GM21619 (cell line): ENCODE results near the gene RASSF4.

ENCODE experiments used
- ATAC-seq: cut with Tn5 transposase; IDR thresholded peaks from one replicate; pipeline ENCODE4 v1.9.1; 2021; ENCODE audit not compliant: unreplicated experiment

RASSF4 gene

DNA sequence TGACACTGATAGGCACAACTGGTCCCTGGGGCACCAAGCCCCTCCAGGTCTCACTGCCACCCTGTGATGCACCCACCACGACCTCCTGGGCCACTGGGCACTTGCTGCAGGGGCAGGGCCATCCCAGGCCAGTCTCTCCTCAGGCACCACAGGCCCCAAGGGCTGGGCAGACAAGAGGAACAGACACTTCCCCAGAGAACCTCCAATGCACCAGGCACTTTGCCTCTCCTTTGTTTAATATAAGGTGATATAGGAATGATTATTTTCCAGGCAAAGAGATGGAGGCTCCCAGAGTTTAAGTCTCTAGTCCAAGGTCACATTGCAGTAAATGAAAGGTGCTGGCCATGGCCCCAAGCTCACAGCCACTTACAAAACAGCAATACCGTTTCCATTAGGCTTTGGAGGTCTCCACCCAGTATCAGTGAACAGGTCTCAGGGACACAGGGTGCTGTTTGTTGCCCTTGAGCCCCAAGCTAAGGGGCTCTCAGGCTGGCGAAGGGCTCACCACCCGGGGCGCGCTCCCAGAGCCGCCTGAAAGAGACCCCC is 14.6 kb downstream of the RASSF4 start:
- no peak for ATAC-seq

DNA sequence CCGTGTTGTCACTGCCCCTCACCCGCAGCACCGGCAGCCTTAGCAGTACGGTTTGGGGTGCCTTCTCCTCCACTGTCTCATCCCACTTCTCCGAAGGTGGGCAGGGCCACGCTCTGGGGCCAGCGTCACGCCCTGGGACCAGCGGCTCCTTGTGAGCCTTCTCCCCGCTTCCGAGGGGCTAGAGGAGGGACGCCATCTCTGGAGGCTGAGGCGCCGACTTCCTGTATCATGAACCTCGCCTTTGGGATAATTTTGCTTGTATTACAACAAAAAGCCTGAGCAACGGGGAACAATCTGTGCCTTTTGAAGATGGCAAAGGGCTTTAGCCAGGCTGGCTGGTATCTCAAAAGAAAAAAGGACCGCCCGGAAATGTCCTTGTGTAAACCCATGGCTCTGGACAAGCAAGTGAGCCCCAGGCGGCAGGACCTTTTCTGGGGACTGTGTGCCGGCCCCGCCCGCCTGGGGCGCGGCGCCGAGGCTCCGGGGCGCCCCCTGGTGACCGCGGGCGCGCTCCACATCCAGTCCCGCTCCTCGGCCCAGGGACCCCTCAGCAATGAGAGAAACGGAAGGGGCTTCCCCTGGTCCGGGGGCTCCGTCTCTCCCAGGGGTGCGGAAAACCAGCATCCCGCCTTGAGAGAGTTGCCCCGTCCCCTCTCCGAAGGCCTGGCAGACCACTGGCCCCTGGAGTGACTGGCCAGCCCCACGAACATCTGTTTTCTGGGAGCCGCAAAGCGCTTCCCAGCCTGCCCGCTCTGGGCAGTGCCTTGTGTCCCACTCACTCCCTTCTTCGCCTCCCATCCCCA is 15.2 kb downstream of the RASSF4 start:
- ATAC-seq, result peak; percentile 63

DNA sequence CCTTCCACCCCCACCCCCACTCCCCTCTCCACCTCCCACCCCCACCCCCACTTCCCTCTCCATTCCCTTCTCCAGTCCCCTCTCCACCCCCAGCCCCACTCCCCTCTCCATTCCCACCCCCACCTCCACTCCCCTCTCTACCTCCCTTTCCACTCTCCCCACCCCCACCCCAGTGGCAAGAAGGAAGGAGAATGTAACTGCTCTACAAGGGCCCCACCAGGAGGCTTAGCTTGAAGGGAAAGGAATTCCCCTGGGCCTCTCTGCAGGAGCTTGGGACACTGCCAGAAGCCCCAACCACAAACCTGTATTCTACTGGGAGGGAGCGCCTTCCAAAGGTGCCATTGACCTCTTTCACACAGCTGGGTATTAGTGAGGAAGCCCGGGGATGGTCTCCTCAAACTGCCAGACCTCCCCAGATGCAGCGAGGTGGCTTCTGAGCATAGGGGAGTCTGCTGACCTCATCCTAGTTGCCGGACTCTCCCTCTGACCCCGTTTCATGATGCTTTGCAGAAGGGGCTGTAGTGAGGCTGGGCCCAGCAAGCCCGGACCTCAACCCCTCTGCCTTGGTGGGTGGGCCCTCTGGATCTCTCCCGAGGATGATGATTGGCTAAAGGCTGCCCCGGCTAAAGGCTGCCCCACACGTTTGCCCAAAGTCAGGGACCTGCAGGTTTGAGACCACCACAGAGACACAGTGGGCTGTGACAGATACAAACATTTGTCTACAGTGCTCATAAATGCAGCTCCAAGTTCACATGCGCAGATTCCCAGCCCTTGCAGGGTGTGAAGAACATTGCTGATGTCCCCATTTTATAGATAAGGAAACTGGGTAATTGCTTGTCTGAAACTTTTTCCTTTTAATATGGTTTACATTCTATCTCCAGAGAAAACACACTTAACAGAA is 16.1 kb downstream of the RASSF4 start:
- no peak for ATAC-seq

DNA sequence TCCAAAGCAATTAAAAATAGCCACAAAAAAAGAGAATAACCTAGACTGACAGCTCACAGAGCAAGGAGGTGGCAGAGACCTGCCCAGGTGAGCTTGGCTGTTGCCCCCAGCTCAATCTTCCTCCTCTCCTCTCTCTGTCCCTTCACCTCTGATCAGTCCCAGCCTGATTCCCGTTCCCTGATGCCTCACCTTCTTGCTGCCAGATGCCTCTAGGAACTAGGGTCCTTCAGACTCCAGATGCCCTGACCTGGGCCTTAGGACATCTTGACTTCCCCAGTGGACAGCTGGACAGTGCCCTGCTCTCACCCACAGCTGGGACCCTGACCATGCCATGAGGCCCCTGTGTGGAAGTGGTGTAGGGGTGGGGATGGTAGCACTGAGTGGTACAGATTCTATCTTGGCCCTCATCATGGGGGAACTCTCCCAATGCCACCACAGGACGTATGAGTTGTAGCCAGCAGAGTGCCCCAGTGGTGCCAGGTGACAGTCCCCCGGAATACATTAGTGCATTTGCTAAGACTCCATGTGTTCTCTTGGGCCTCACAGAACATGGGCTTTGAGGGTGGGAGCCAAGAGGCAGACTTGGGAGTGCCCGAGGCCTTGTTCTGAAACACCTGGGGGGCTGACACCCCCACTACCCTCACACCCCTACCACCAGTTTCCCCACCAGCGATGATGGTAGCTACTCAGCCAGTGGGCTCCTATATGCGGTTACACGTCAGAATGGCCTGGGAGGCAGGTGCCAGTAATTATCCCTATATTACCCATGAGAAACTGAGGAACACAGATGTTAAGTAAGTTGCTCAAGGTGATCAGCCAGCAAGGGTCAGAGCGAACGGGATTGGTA is 17.0 kb downstream of the RASSF4 start:
- ATAC-seq, result no peak

DNA sequence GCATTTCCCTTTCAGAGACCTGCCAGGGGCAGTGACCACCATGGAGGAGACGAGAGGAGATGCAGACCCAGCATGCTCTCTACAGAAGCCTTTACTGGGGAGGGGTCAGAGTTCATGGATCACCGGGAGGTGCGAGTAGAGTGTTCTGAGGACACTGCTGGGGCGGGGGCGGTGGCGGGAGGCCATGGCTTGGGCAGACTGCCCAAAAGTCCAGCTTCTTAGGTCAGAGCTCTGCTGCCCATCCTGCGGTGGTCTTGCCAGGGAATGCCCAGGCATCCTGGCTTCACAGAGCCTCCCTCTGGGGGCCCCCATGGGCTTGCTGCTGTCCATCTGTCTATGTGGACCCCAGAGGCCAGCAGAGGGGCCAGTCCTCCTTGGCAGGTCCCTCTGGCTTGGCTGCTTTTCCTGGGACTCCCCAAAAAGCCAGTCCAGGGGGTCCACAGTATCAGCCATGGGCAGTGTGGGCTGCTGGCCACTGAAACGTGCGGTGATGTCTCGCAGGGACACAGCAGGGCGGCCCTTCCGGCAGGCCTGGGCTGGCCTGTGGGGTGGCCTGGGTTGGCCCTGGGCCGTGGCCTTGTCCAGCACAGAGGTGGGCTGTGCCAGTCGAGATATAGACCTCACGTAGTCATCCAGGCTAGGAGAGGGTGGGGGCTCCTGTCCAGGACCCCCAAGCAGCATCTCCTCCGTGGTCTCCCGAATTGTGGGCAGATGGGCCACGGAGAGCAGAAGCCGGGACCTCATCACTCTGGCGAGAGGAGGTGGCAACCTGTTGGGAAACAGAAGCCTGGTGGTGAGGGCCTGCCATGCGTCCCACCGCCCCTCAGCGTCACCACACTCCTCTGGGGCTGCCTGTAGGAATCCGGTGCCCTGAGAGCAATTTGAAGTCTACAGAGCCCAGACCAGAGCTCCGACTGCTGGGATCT is 17.9 kb downstream of the RASSF4 start:
- ATAC-seq, result no peak

DNA sequence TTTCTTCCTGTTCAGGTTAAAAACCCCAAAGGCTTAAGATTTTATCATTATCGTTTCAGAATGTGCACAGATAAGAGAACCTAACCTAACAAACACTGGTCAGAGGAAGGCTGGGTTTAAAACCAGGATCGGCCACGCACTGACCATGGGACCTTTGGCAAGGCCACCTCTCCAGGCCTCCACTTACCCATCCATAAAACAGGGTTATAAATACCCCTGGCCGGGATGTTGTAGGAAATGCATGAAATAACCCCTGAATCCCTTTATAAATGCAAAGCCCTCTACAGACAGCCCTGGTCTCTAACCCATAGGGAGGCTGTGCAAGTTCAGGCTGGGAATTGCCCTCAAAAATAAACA is 18.6 kb downstream of the RASSF4 start:
- ATAC-seq, result no peak

DNA sequence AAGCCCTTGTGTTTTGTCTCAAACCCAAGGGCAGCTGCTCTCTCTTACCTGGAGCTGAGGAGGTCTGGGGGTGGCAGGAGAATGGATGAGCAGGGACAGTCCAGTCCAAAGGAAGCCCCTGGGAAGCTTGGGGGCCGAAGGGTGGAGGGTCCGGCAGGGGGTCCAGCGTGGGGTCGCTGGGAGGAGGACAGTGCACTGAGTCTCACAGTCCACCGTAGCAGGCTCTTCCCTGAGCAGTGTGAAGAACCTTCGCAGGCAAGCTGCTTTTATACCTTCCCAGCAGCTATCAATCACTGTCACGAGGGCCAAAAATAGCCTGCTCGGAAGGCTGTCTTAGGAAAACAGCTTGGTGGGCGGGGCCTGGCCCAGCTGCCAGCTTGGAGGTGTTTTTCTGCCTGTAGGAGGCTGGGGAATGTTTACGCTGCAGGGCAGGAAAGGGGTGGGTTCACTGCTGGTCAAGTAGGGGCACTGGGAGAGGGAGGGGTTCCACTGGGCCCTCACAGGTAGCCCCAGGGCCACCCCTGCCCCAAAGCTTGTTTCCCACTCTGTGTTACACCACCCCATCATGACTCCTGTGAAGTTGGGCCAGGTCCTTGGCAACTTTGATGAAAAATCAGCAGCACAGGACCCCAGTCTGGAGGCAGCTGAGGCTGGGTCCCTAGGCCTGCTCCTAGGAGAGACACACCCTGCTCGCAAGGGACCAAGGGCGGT is 19.1 kb downstream of the RASSF4 start, which contains the start of gene DEPP1:
Gene DEPP1 (minus strand): TSS at position 240 of the 711 bp plus-strand sequence. CDS start 779 bp downstream, outside the sequence.
- no peak for ATAC-seq

DNA sequence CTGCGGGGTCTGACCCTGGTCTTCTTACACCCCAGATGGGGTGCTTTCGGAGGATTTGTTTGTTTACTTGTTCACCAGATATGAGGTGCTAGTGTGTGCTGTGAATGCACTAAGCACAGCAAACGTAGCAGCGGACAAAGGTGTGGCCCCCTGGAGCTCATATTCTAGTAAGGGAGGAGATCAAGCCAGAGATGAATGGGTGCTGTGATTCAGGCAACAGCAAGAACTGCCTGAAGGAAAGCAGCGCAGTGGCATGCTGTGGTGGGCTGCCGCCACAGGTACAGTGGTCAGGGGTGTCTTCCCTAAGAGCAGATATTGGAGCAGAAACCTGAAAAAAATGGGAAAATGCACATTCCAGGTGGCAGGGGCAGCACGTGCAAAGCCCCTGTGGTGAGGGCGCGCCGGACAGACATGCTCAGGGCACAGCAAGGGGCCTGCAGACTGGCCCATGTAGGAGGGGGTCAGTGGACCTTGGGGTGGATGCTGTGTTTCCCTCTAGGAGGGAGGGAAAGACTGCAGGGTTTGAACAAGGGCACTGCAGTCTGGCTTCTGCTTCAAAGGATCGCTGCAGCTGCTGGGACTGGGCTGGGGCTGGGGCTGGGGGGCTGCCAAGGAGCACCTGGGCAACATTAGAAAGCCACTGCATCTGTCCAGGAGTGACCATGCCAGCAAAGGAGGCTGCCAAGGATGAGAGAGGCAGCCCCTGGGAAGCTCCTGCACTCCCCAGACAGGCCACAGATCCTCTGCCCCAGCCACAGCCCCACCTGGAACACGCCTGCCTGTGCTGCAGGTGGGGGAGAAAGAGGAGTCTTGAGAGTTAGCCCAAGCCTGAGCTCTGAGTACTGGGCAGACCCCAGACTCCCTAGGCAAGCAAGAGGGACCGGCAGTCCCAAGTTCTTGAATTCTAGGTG is 19.9 kb downstream of the RASSF4 start:
- ATAC-seq, result no peak

DNA sequence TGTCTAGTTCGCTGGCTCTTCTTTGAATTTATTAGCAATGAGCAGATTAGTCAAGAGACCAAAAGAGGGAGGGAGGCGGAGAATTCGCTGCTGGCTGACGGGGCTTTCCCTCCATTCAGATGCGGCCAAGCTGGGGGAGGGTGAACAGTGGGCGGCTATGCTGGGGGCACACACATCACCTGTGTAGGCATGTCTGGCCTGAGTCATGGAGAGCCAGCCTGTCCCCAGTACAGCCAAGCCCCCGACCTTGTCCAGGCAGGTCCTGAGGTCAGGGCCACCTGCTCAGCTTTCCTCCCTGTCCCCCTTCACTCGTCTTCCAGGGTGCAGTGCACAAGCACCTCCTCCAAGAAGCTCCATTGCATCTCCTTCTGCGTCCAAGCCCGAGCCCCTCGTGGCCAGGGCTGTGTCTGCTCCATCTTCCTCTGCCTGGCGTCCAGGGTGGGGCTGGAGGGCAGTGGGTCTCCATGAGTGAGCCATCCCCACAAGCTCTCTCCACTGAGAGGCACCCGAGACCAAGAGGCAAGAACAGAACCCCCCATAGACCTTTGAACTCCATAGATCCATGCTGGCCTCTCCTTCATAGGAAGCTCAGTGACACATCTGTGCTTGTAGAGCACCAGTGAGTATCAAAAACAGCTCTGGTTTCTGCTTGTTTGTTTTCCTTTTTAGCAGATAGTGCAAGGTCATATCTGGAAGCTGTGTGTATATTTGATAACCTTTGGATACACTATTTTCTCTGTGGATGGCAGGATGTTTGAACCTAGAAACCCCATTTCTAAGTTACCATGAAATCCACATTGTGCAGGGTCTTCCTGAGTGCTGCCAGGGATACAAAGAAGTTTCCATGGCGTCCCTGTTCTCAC is 20.9 kb downstream of the RASSF4 start:
- ATAC-seq, result no peak

DNA sequence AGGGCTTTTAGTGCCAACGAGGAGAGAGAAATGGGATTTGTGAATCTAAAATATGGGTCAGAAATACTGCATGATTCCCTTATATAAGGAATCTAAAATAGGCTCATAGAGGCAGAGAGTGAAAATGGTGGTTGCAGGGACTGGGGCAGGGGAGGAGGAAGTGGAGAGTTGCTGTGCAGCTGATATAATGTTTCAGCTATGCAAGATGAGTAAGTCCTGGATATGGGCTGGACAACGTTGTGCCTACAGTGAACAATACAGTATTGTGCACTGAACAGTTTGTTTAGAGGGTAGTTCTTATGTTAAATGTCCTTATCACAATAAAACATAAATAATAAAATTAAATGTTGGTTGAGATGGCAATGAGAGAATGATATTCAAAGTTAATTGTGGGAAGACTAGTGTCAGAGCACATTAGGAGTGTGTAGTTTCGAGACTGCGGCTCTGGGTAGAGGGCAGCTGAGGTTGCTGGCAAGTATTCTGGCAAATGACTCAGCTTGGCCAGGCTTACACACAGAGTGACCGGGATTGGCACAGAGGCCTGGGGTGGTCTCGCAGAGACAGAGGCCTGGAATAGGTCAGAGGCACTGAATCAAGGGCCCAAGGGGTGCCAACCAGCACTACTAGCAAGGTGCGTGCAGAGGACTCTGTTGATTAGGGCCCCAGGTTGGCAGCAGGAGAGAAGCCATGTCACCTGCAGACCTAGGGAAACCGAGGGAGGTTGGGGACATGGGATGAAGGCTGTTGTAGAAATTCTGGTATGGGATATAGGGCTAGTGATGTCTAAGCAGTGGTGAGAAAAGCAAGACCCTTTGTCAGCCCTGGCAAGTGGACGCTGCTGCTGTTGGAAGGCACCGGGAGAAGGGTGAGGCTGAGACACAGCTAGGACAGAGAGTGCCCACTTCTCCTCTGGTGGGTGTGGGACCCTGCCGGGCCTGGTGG is 21.8 kb downstream of the RASSF4 start:
- no peak for ATAC-seq

DNA sequence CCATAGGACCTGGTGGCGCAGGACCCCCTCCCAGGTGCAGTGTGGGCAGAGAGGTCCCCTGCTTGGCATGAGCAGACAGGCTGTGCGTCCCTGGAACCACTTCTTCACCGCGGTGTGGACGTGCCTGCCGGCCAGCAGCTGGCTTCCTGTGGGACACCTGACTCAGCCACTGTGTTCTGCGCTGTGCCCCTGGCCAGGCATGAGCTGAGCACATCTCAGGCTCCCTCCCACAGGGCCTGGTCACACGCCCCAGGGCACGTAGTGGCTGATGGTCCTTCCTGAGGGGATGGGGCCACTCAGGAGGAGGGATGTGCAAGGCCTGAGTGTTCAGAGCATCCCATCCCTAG is 22.5 kb downstream of the RASSF4 start:
- ATAC-seq, result no peak

DNA sequence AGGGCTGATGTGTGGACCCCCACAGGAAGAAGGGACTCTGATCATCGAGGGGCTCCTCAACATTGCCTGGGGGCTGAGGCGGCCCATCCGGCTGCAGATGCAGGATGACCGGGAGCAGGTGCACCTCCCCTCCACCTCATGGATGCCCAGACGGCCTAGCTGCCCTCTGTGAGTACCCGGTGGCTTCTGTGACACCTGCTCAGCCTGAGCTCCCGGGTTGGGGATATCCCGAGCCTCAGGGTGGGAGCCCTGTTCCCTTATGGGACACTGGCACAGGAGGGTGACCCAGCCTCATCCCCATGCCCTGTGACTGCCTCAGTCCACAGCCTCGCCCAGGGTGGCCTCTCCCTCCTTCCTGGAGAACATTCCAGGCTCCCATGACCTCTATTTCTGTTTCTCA is 22.9 kb downstream of the RASSF4 start:
- no peak for ATAC-seq

DNA sequence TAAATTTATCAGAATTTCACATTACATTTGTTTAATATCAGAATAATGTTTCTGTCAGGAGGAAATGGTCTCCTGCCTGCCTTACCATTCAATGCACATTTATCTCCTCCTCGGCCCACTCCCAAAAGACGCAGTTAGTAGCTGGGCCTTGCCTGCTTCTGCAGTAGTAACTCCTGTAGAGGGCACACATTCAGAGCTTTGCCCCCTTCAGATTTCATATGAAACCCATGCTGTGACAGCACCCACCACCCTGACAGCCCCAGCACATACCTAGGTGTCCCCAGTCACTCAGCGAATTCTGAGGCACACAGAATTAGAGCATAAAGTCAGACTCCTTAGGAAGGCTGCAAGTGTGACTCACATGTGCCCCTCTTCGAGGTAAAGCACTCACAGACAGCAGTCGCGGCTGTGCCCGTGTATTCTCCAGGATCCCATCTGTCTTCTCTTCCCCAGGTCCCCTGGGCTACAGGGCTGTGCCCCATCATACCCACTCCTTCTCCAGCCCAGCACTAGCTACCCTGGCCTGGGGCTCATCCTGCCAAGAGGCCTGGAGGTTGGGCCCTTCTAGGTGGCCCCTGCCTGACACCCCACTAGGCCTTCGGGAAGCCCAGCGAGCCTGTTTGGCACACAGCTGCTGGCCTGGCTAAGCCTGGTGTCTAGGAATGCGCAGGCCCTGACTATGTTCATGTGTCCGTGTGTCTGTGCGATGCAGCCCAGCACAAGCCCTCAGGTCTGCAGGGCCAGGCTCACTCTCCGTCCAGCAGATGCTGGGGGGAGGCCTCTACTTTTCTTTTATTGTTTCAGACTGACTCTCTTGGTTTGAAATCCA is 23.7 kb downstream of the RASSF4 start:
- no peak for ATAC-seq

DNA sequence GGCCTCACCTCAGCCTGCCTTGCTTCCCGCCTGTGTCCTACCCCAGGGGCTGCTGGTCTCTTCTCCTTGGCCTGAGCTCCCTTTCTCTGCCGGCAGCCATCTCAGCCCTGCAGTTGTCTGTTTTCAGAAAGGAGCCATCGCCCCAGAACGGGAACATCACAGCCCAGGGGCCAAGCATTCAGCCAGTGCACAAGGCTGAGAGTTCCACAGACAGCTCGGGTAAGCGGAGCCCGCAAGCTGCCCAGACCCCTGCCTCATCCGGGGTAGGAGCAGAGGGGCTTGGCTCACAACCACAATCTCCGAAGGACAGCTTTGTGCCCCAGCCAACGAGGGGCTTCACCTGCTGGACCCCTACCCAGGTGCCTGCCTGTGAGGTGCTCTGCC is 24.3 kb downstream of the RASSF4 start:
- ATAC-seq, result no peak

DNA sequence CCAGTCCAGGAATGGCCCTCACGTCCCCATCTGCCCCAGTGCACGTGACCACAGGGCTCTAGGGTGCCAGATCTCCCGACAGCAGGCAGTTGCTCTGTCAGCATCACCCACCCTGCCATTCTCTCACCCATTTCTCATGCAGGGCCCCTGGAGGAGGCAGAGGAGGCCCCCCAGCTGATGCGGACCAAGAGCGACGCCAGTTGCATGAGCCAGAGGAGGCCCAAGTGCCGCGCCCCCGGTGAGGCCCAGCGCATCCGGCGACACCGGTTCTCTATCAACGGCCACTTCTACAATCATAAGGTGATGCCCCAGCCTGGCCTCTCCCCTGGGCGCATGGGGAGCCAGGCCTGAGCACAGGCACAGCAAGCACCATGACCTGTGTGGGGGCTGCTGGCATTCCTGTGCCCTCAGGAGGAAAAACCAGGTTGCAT is 25.1 kb downstream of the RASSF4 start:
- ATAC-seq, result no peak
